GM12878 (cell line): ENCODE data around the gene DNAH17. TPM values are rescaled to one million over a fixed set of nuclear protein-coding genes. Genes with fewer than 3 reads are reported as not detected.

Experiments used
- ATAC-seq: fragments of 200-7000 bp; cut with Tn5 transposase; 3 replicates; pipeline ENCODE4 v1.9.1; 2020; ENCODE audit warnings: mild to moderate bottlenecking, moderate library complexity
- BruUV-seq: library from RNA; stranded (reverse); fragments of 400-500 nt; replicated peaks from 2 replicates; lab custom pipeline; 2021; lab: Mats Ljungman, UMichigan
- CTCF ChIA-PET: fragments of 300-600 bp; sonication (Branson Sonifier 250); formaldehyde crosslinking; extraction: SDS; loops from one replicate; lab custom pipeline; 2021; ENCODE audit warnings: inconsistent platforms; lab: Yijun Ruan, JAX
- POLR2A ChIA-PET: fragments of 350-600 bp; formaldehyde crosslinking; extraction: SDS; loops from one replicate; lab custom pipeline; 2021; ENCODE audit warnings: inconsistent platforms; lab: Charles Lee
- RAD21 ChIA-PET: fragments of 300-600 bp; sonication (Branson Sonifier 250); formaldehyde crosslinking; loops from one replicate; lab custom pipeline; 2023; ENCODE audit warnings: antibody characterized with exemption; ENCODE audit not compliant: unreplicated experiment; lab: Charles Lee
- SMC1A ChIA-PET: fragments of 300-600 bp; sonication (Branson Sonifier 250); formaldehyde crosslinking; loops from one replicate; lab custom pipeline; 2023; ENCODE audit not compliant: unreplicated experiment, uncharacterized antibody; lab: Charles Lee
- DNase-seq: peaks from one replicate; pipeline ENCODE4 v3.0.0-alpha.2; 2011; ENCODE audit warnings: low read depth, low spot score
- FAIRE-seq: peaks from 3 replicates; lab custom pipeline; 2011; peaks lifted over from hg19 to GRCh38; lab: Jason Lieb, UNC
- H2AFZ ChIP-seq: 2 replicates; pipeline ENCODE4 v1.6.0; 2011; ENCODE audit warnings: low read depth, low read length, control low read depth; ENCODE audit not compliant: control insufficient read depth
- H3K27ac ChIP-seq: 2 replicates; pipeline ENCODE4 v1.5.1; 2011; ENCODE audit warnings: control low read depth; ENCODE audit not compliant: control insufficient read depth, insufficient read depth
- H3K27me3 ChIP-seq, 2 experiments: replicated peaks in 1 of 2; 2 replicates each; pipeline versions ENCODE4 v1.6.0 to v1.6.1; 2011; ENCODE audit warnings: low read length in 1 of 2; ENCODE audit not compliant: control insufficient read depth in 2 of 2, insufficient read depth in 2 of 2
- H3K36me3 ChIP-seq, 2 experiments: 2 replicates each; pipeline ENCODE4 v1.5.1; 2011; ENCODE audit warnings: low read length in 1 of 2; ENCODE audit not compliant: control insufficient read depth in 2 of 2, insufficient read depth in 2 of 2
- H3K4me1 ChIP-seq: 2 replicates; pipeline ENCODE4 v1.6.1; 2011; ENCODE audit warnings: mild to moderate bottlenecking, low read length, moderate library complexity, mixed read lengths; ENCODE audit not compliant: control insufficient read depth, insufficient read depth
- H3K4me2 ChIP-seq: 2 replicates; pipeline ENCODE4 v1.6.0; 2011; ENCODE audit warnings: control low read depth; ENCODE audit not compliant: control insufficient read depth, insufficient read depth
- H3K4me3 ChIP-seq: fragments of 200-600 bp; sonication (generic); 2 replicates; pipeline ENCODE4 v1.5.1; 2016
- H3K79me2 ChIP-seq: 2 replicates; pipeline ENCODE4 v1.6.0; 2011; ENCODE audit warnings: low read length; ENCODE audit not compliant: control insufficient read depth, insufficient read depth
- H3K9ac ChIP-seq: 2 replicates; pipeline ENCODE4 v1.8.0; 2011; ENCODE audit warnings: low read length, control low read depth, mixed read lengths; ENCODE audit not compliant: control insufficient read depth, insufficient read depth
- H3K9me3 ChIP-seq: replicated peaks from 3 replicates; pipeline ENCODE4 v1.5.1; 2011; ENCODE audit warnings: mild to moderate bottlenecking, low read length; ENCODE audit not compliant: control insufficient read depth, insufficient read depth
- H4K20me1 ChIP-seq: 2 replicates; pipeline ENCODE4 v1.6.0; 2011; ENCODE audit not compliant: control insufficient read depth, insufficient read depth
- BCLAF1 ChIP-seq: fragments of 450-650 bp; IDR thresholded peaks from 2 replicates; pipeline ENCODE4 v1.6.1; 2017; ENCODE audit warnings: antibody characterized with exemption, mild to moderate bottlenecking, moderate library complexity
- CHD4 ChIP-seq: fragments of 200-600 bp; sonication (generic); IDR thresholded peaks from 2 replicates; pipeline ENCODE4 v1.6.1; 2016; ENCODE audit warnings: mild to moderate bottlenecking
- IRF4 ChIP-seq: IDR thresholded peaks from 2 replicates; pipeline ENCODE4 v1.6.1; 2011; ENCODE audit warnings: low read depth, low read length
- JUND ChIP-seq: IDR thresholded peaks from 2 replicates; pipeline ENCODE4 v1.6.1; 2012; ENCODE audit warnings: low read depth, mild to moderate bottlenecking, low read length, improper control_type of control experiment, moderate library complexity
- MAX ChIP-seq: IDR thresholded peaks from 2 replicates; pipeline ENCODE4 v1.6.1; 2012; ENCODE audit warnings: low read depth, low read length, improper control_type of control experiment
- MLLT1 ChIP-seq: fragments of 450-650 bp; IDR thresholded peaks from 2 replicates; pipeline ENCODE4 v1.6.1; 2016; ENCODE audit warnings: mild to moderate bottlenecking
- NR2C2 ChIP-seq: IDR thresholded peaks from 2 replicates; pipeline ENCODE4 v1.6.1; 2011; ENCODE audit warnings: borderline replicate concordance, low read depth; ENCODE audit not compliant: control insufficient read depth, insufficient read length
- RB1 ChIP-seq: fragments of 450-650 bp; formaldehyde crosslinking; IDR thresholded peaks from 2 replicates; pipeline ENCODE4 v1.6.1; 2017; ENCODE audit warnings: mild to moderate bottlenecking, borderline replicate concordance
- SMAD1 ChIP-seq: fragments of 450-650 bp; IDR thresholded peaks from 2 replicates; pipeline ENCODE4 v1.6.1; 2018; ENCODE audit warnings: mild to moderate bottlenecking, low read depth; ENCODE audit not compliant: partially characterized antibody
- USF2 ChIP-seq: IDR thresholded peaks from 2 replicates; pipeline ENCODE4 v1.6.1; 2011; ENCODE audit warnings: low read depth, low read length, improper control_type of control experiment, borderline replicate concordance
- WGBS: methylation state at CpG from one replicate; pipeline ENCODE4 v1.1.6; 2016; ENCODE audit warnings: low lambda C conversion rate; ENCODE audit not compliant: insufficient replicate concordance, insufficient coverage; ENCODE audit errors: missing lambda C conversion rate; 5-methylcytosine and 5-hydroxymethylcytosine counted together
- in situ Hi-C: fragments of 300-500 bp; cut with MboI; formaldehyde crosslinking; loops from 9 replicates; pipeline ENCODE4 v1.14.3; 2018; ENCODE audit warnings: mixed read lengths
- intact Hi-C: fragments of 100-400 bp; cut with micrococcal nuclease; formaldehyde crosslinking; loops from one replicate; pipeline ENCODE4 v1.14.2; 2022; ENCODE audit not compliant: unreplicated experiment
- polyA plus RNA-seq, 11 experiments: library from polyadenylated mRNA; depleted of rRNA in 4 of 11; unstranded in 6 of 11; stranded (reverse) in 5 of 11; fragments of >200 nt; fragmentation: Nextera tagmentation in 4 of 11; fragmentation: Illumina TruSeq in 1 of 11; extraction: Ambion mirVana in 4 of 11; extraction: Trizol in 1 of 11; gene quantifications; 1 replicate in 1 of 11; 2 replicates in 10 of 11; pipeline versions ENCODE4 v1.2.1 to v1.2.3, GENCODE V29; 2011 to 2016; ENCODE audit warnings: inconsistent platforms in 2 of 11, missing spikeins in 2 of 11, low read depth in 1 of 11
- total RNA-seq, 4 experiments: library from RNA; depleted of rRNA in 3 of 4; stranded (reverse); fragments of >200 nt in 3 of 4; fragmentation: Illumina TruSeq in 1 of 4; extraction: Trizol in 1 of 4; gene quantifications; 2 replicates each; pipeline versions ENCODE4 v1.2.1 to v1.2.3, GENCODE V29; 2013 to 2021

DNAH17 gene
- total and polyA plus RNA-seq, 10 of the 15 experiments (the other 5 are each of a cell fraction or from before 2014, with no cell fraction given): 0.16 to 2.9 (median 0.56) TPM

- FAIRE-seq (no peak), ATAC-seq (no peak), DNase-seq (no peak)
- Histone ChIP-seq H3K4me2 (no peak overlapping the region), H3K9ac (no peak overlapping the region), H2AFZ (no peak overlapping the region), H3K9me3 (no peaks in the 10 kb centered on the region), H3K36me3 (no peaks in the 10 kb centered on the region), H3K4me3 (no peak overlapping the region), H3K79me2 (no peaks in the 10 kb centered on the region), H3K4me1 (no peaks in the 10 kb centered on the region), H4K20me1 (no peaks in the 10 kb centered on the region), H3K27me3 (no peaks in the 10 kb centered on the region), H3K27ac (no peak overlapping the region)
- no TSS peak for BruUV-seq
- ChIA-PET POLR2A (no interaction called here), SMC1A (no interaction called here), RAD21 (no interaction called here), CTCF (interaction anchor here (0.6 to 2.2 kb wide), 3 partner anchors 8 to 804 kb away, joined by 3 to 6 read pairs (median 3); no protein-coding TSS in a partner anchor)
- no peak for TF ChIP-seq USF2
- no peak for TF ChIP-seq RB1
- no peak for TF ChIP-seq SMAD1
- no peak for TF ChIP-seq CHD4
- intact Hi-C loops (no loop called here), in situ Hi-C loops (no loop called here)
- 28% methylated on average over 16 of the region's 20 CpGs for WGBS
Observed at GRCh38 chr17:78437508-78438169, 139.6 kb downstream of the DNAH17 start.

GRCh38 chr17:78435330-78436005, 141.7 kb downstream of the DNAH17 start:
- no TSS peak for BruUV-seq
- Histone ChIP-seq H3K9ac (no peak overlapping the region), H3K36me3 (no peaks in the 10 kb centered on the region), H3K79me2 (no peaks in the 10 kb centered on the region), H3K4me1 (no peaks in the 10 kb centered on the region), H3K27me3 (no peaks in the 10 kb centered on the region), H3K4me3 (no peak overlapping the region), H3K9me3 (no peaks in the 10 kb centered on the region), H2AFZ (no peak overlapping the region), H4K20me1 (no peaks in the 10 kb centered on the region), H3K4me2 (no peak overlapping the region), H3K27ac (no peak overlapping the region)
- 62% methylated on average over 19 of the region's 19 CpGs for WGBS
- intact Hi-C loops: no loop called here
- ChIA-PET SMC1A (no interaction called here), POLR2A (no interaction called here), CTCF (interaction anchor here (0.7 to 2.2 kb wide), 3 partner anchors 10 to 997 kb away, joined by 3 to 6 read pairs (median 6); no protein-coding TSS in a partner anchor), RAD21 (no interaction called here)
- in situ Hi-C loops: no loop called here
- ATAC-seq (no peak), DNase-seq (no peak), FAIRE-seq (no peak)
- TF ChIP-seq NR2C2 (no peak), MLLT1 (no peak), JUND (no peak), IRF4 (no peak), MAX (no peak), BCLAF1 (no peak)
